H9 (cell line): ENCODE results near the gene TUT7. TPM values are rescaled to one million over a fixed set of nuclear protein-coding genes. Genes with fewer than 3 reads are reported as not detected.

Source experiments
- DNase-seq: peaks from one replicate; pipeline ENCODE4 v3.0.0-alpha.2; 2017
- H2AFZ ChIP-seq: one replicate; pipeline ENCODE4 v1.6.1; 2013; ENCODE audit warnings: mild to moderate bottlenecking, low read length, control low read depth, moderate library complexity
- H2AK5ac ChIP-seq: 2 replicates; pipeline ENCODE4 v1.6.1; 2013; ENCODE audit warnings: low read length, control low read depth, mixed read lengths; ENCODE audit not compliant: insufficient read length
- H2BK120ac ChIP-seq: one replicate; pipeline ENCODE4 v1.6.1; 2013; ENCODE audit warnings: low read depth, mild to moderate bottlenecking, low read length, control low read depth, inconsistent platforms; ENCODE audit not compliant: poor library complexity, severe bottlenecking
- H2BK12ac ChIP-seq: 2 replicates; pipeline ENCODE4 v1.6.1; 2013; ENCODE audit warnings: low read length, control low read depth, mixed read lengths, low read depth; ENCODE audit not compliant: insufficient read length
- H2BK15ac ChIP-seq: 2 replicates; pipeline ENCODE4 v1.6.1; 2013; ENCODE audit warnings: low read depth, low read length, control low read depth
- H2BK20ac ChIP-seq: one replicate; pipeline ENCODE4 v1.6.1; 2013; ENCODE audit warnings: low read depth, mild to moderate bottlenecking, low read length, control low read depth, inconsistent platforms; ENCODE audit not compliant: poor library complexity, severe bottlenecking
- H2BK5ac ChIP-seq: 2 replicates; pipeline ENCODE4 v1.6.1; 2013; ENCODE audit warnings: low read length, control low read depth, mixed read lengths; ENCODE audit not compliant: insufficient read length
- H3K14ac ChIP-seq: 2 replicates; pipeline ENCODE4 v1.6.1; 2013; ENCODE audit warnings: low read length, control low read depth; ENCODE audit not compliant: insufficient read depth
- H3K18ac ChIP-seq: 2 replicates; pipeline ENCODE4 v1.6.1; 2013; ENCODE audit warnings: low read depth, mild to moderate bottlenecking, mixed read lengths, low read length, control low read depth; ENCODE audit not compliant: insufficient read length
- H3K23ac ChIP-seq: 2 replicates; pipeline ENCODE4 v1.6.1; 2013; ENCODE audit warnings: low read length, control low read depth, mixed read lengths, low read depth; ENCODE audit not compliant: insufficient read length
- H3K23me2 ChIP-seq: 2 replicates; pipeline ENCODE4 v1.6.1; 2013; ENCODE audit warnings: low read depth, mild to moderate bottlenecking, mixed read lengths, low read length, control low read depth; ENCODE audit not compliant: insufficient read length, poor library complexity, severe bottlenecking
- H3K27ac ChIP-seq: 2 replicates; pipeline ENCODE4 v1.5.1; 2013; ENCODE audit warnings: low read length, control low read depth, mixed read lengths, low read depth; ENCODE audit not compliant: insufficient read length
- H3K27me3 ChIP-seq: 2 replicates; pipeline ENCODE4 v1.6.1; 2013; ENCODE audit warnings: low read length, control low read depth, inconsistent platforms; ENCODE audit not compliant: insufficient read depth
- H3K4ac ChIP-seq: 2 replicates; pipeline ENCODE4 v1.6.1; 2013; ENCODE audit warnings: low read depth, mild to moderate bottlenecking, control low read depth, inconsistent platforms, low read length, moderate library complexity
- H3K4me1 ChIP-seq: 2 replicates; pipeline ENCODE4 v1.6.1; 2013; ENCODE audit warnings: low read length, control low read depth, inconsistent platforms; ENCODE audit not compliant: insufficient read depth
- H3K4me2 ChIP-seq: 2 replicates; pipeline ENCODE4 v1.6.1; 2013; ENCODE audit warnings: low read length, control low read depth, mixed read lengths; ENCODE audit not compliant: insufficient read length, insufficient read depth
- H3K56ac ChIP-seq: 2 replicates; pipeline ENCODE4 v1.6.1; 2013; ENCODE audit warnings: low read depth, mild to moderate bottlenecking, mixed read lengths, low read length, control low read depth; ENCODE audit not compliant: insufficient read length
- H3K79me1 ChIP-seq: 2 replicates; pipeline ENCODE4 v1.6.1; 2013; ENCODE audit warnings: low read depth, mild to moderate bottlenecking, moderate library complexity, low read length, control low read depth, inconsistent platforms; ENCODE audit not compliant: insufficient read depth, poor library complexity, severe bottlenecking
- H3K79me2 ChIP-seq: 2 replicates; pipeline ENCODE4 v1.6.1; 2013; ENCODE audit warnings: low read length, control low read depth, inconsistent platforms; ENCODE audit not compliant: insufficient read depth
- H3K9ac ChIP-seq: 2 replicates; pipeline ENCODE4 v1.6.1; 2013; ENCODE audit warnings: low read length, control low read depth, mixed read lengths; ENCODE audit not compliant: insufficient read length; ENCODE audit errors: extremely low read depth
- H3K9me3 ChIP-seq: one replicate; pipeline ENCODE4 v1.6.1; 2013; ENCODE audit warnings: low read depth, low read length, inconsistent platforms; ENCODE audit not compliant: control insufficient read depth
- H3T11ph ChIP-seq: one replicate; pipeline ENCODE4 v1.6.1; 2013; ENCODE audit warnings: mild to moderate bottlenecking, low read length, control low read depth, inconsistent platforms
- H4K20me1 ChIP-seq: one replicate; pipeline ENCODE4 v1.6.1; 2013; ENCODE audit not compliant: control insufficient read depth, insufficient read length, insufficient read depth
- H4K5ac ChIP-seq: 2 replicates; pipeline ENCODE4 v1.6.1; 2013; ENCODE audit warnings: low read depth, mild to moderate bottlenecking, mixed read lengths, low read length, control low read depth; ENCODE audit not compliant: insufficient read length
- H4K8ac ChIP-seq: replicated peaks from 2 replicates; pipeline ENCODE4 v1.6.1; 2013; ENCODE audit warnings: low read length, control low read depth, mixed read lengths, low read depth; ENCODE audit not compliant: insufficient read length
- H4K91ac ChIP-seq: 2 replicates; pipeline ENCODE4 v1.6.1; 2013; ENCODE audit warnings: low read depth, mild to moderate bottlenecking, moderate library complexity, mixed read lengths, low read length, control low read depth; ENCODE audit not compliant: insufficient read length
- H3K27ac Mint-ChIP-seq, 3 experiments: 2 replicates in 2 of 3; 3 replicates in 1 of 3; pipeline ENCODE4 v1.8.0; 2020 to 2021; ENCODE audit warnings: mixed read lengths in 3 of 3, mild to moderate bottlenecking in 1 of 3, moderate library complexity in 1 of 3
- H3K27me3 Mint-ChIP-seq: 2 replicates; pipeline ENCODE4 v1.8.0; 2021; ENCODE audit warnings: low read depth, mild to moderate bottlenecking, moderate library complexity, mixed read lengths
- H3K36me3 Mint-ChIP-seq, 3 experiments: 2 replicates in 2 of 3; 3 replicates in 1 of 3; pipeline ENCODE4 v1.8.0; 2020 to 2021; ENCODE audit warnings: low read depth in 3 of 3, mixed read lengths in 3 of 3; ENCODE audit not compliant: insufficient read depth in 1 of 3
- H3K4me1 Mint-ChIP-seq, 2 experiments: 2 replicates each; pipeline ENCODE4 v1.8.0; 2020; ENCODE audit warnings: mixed read lengths in 2 of 2
- H3K4me3 Mint-ChIP-seq, 2 experiments: 2 replicates in 1 of 2; 3 replicates in 1 of 2; pipeline ENCODE4 v1.8.0; 2020 to 2021; ENCODE audit warnings: mild to moderate bottlenecking in 2 of 2, mixed read lengths in 2 of 2, moderate library complexity in 1 of 2
- H3K9me3 Mint-ChIP-seq, 2 experiments: 2 replicates in 1 of 2; 3 replicates in 1 of 2; pipeline ENCODE4 v1.8.0; 2020; ENCODE audit warnings: mild to moderate bottlenecking in 2 of 2, mixed read lengths in 2 of 2, moderate library complexity in 1 of 2
- CTCF ChIP-seq: fragments of 200-600 bp; sonication (generic); conservative IDR thresholded peaks from 3 replicates; pipeline ENCODE4 v1.8.0; 2021; ENCODE audit warnings: antibody characterized with exemption, mild to moderate bottlenecking
- WGBS: extraction: QIAGEN DNeasy Blood & Tissue Kit; methylation state at CpG from one replicate; pipeline ENCODE4 v1.1.7; 2013; ENCODE audit warnings: missing lambda C conversion rate, low lambda C conversion rate, mixed read lengths; ENCODE audit not compliant: insufficient read length; ENCODE audit errors: extremely low coverage; 5-methylcytosine and 5-hydroxymethylcytosine counted together
- total RNA-seq: library from RNA; stranded (reverse); gene quantifications from 2 replicates; pipeline ENCODE4 v1.2.1, GENCODE V29; 2021

The TUT7 gene
- total RNA-seq, 1 experiment from 2014 or later = 23.1 TPM

GRCh38 chr9:86281593-86282076 lies 72.6 kb downstream of the TUT7 start:
- Histone ChIP-seq H4K91ac (no peak overlapping the region), H2BK5ac (peak overlapping the region; percentile 14), H3K4ac (no peak overlapping the region; the same call in 1 of the 2 replicates), H2BK15ac (no peak overlapping the region), H3K9me3 (no peaks in the 10 kb centered on the region), H3K4me1 (no peaks in the 10 kb centered on the region; the same call in 1 of the 2 replicates), H3T11ph (no peak overlapping the region), H3K9ac (peak overlapping the region; percentile 93), H4K20me1 (no peaks in the 10 kb centered on the region), H3K23me2 (peaks cover 5% of the 10 kb centered on the region), H3K14ac (peak overlapping the region; percentile 94), H2BK12ac (no peak overlapping the region), H3K27me3 (no peaks in the 10 kb centered on the region), H2BK120ac (no peak overlapping the region), H2AK5ac (no peak overlapping the region), H3K79me1 (no peaks in the 10 kb centered on the region), H3K56ac (no peak overlapping the region), H3K27ac (no peak overlapping the region), H3K18ac (peak overlapping the region; percentile 96), H2AFZ (no peak overlapping the region), H3K23ac (no peak overlapping the region), H4K5ac (no peak overlapping the region), H4K8ac (no peak overlapping the region), H3K4me2 (peak overlapping the region; percentile 48), H2BK20ac (no peak overlapping the region), H3K79me2 (peaks cover 13% of the 10 kb centered on the region; the same call in 1 of the 2 replicates)
- Mint-ChIP-seq H3K4me3 (peak overlapping the region; percentile 88 to 95), H3K36me3 (peaks cover 5 to 14% (median 12%) of the 10 kb centered on the region in 3 experiments; a peak in 5 of 7 replicates), H3K27me3 (peaks cover 9% of the 10 kb centered on the region), H3K4me1 (peaks cover 20 to 23% of the 10 kb centered on the region in 2 experiments), H3K27ac (peak overlapping the region; percentile 89 to 98 (median 97)), H3K9me3 (no peaks in the 10 kb centered on the region)
- DNase-seq = peak; percentile 72
- WGBS = no CpG with 5 or more reads among the region's 31 CpGs
- TF ChIP-seq CTCF = no peak
